GM10266 (cell line): ENCODE measurements around the gene GM2A.
"Not testable (repeated sequence)": the region's sequence is repeated elsewhere in the genome, so short reads cannot be mapped to it uniquely, and the experiment has no call there.

Experiments used
- DNase-seq: peaks from one replicate; pipeline ENCODE4 v3.0.0; 2012; ENCODE audit errors: extremely low spot score
- CTCF ChIP-seq: IDR thresholded peaks from 2 replicates; pipeline ENCODE4 v1.5.1; 2012; ENCODE audit warnings: mild to moderate bottlenecking, low read depth; ENCODE audit not compliant: control insufficient read depth, insufficient read depth; ENCODE audit errors: missing control alignments

Gene GM2A

GRCh38 chr5:151253605-151253950, 593 bp downstream of the GM2A start:
- TF ChIP-seq CTCF: no peak
- no peak for DNase-seq

- TF ChIP-seq CTCF: no peak
- DNase-seq: no peak
Observed at GRCh38 chr5:151254556-151254955, 1.6 kb downstream of the GM2A start.

GRCh38 chr5:151254990-151255389, 2.0 kb downstream of the GM2A start:
- not testable (repeated sequence) for DNase-seq

- peak; percentile 71 for DNase-seq
- no peak for TF ChIP-seq CTCF
Observed at GRCh38 chr5:151255621-151256286, 2.8 kb downstream of the GM2A start.

- peak; percentile 45 for DNase-seq
Observed at GRCh38 chr5:151257731-151258181, 4.8 kb downstream of the GM2A start.

GRCh38 chr5:151258201-151258611, 5.2 kb downstream of the GM2A start:
- DNase-seq: no peak
- TF ChIP-seq CTCF: no peak

More at GRCh38 chr5:151257731-151258181, 4.8 kb downstream of the GM2A start:
- TF ChIP-seq CTCF: no peak

- no peak for DNase-seq
- TF ChIP-seq CTCF: no peak
Observed at GRCh38 chr5:151258816-151259215, 5.8 kb downstream of the GM2A start.

GRCh38 chr5:151259931-151260330, 6.9 kb downstream of the GM2A start:
- no peak for TF ChIP-seq CTCF
- DNase-seq: no peak
